22Rv1 (cell line): ENCODE measurements around the gene AGMO.

Experiments
- ZFX ChIP-seq: fragments of 450-650 bp; IDR thresholded peaks from 2 replicates; pipeline ENCODE4 v1.6.1; 2017; ENCODE audit warnings: antibody characterized with exemption, borderline replicate concordance
- TF ChIP-seq, protein P1 (sequence below): fragments of 450-650 bp; IDR thresholded peaks from 2 replicates; pipeline ENCODE4 v1.5.1; 2017; ENCODE audit warnings: mild to moderate bottlenecking

DNA sequence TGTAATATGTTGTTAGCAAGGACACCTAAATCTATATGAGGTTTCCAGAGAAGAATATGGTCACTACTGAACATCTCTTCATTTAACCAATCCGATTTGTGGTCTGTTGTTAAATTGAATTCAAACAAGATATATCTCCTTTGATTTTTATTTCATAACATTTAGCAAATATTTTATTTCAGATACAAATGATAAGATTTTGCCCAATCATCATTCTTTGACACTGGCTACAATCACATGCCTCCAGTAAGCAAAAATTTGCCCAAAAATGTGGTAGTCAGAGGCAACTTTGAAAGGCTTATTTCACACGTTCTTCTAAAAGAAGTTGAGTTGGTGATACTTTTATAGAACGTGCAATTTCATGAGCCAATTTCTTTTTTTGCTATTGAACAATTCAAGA is 44.7 kb upstream of the AGMO start:
- TF ChIP-seq, protein P1, sequence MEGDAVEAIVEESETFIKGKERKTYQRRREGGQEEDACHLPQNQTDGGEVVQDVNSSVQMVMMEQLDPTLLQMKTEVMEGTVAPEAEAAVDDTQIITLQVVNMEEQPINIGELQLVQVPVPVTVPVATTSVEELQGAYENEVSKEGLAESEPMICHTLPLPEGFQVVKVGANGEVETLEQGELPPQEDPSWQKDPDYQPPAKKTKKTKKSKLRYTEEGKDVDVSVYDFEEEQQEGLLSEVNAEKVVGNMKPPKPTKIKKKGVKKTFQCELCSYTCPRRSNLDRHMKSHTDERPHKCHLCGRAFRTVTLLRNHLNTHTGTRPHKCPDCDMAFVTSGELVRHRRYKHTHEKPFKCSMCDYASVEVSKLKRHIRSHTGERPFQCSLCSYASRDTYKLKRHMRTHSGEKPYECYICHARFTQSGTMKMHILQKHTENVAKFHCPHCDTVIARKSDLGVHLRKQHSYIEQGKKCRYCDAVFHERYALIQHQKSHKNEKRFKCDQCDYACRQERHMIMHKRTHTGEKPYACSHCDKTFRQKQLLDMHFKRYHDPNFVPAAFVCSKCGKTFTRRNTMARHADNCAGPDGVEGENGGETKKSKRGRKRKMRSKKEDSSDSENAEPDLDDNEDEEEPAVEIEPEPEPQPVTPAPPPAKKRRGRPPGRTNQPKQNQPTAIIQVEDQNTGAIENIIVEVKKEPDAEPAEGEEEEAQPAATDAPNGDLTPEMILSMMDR: no peak
- TF ChIP-seq ZFX: no peak
